SK-N-SH (cell line): ENCODE results near the gene KRTAP5-11. TPM values are rescaled to one million over a fixed set of nuclear protein-coding genes. Genes with fewer than 3 reads are reported as not detected.

Source experiments
- CTCF ChIA-PET: fragments of 300-600, 350-600 bp; formaldehyde crosslinking; extraction: SDS; loops from one replicate; lab custom pipeline; 2021; lab: Yijun Ruan, JAX
- POLR2A ChIA-PET: fragments of 350-600 bp; sonication (Branson Sonifier 250); formaldehyde crosslinking; extraction: SDS; loops from one replicate; lab custom pipeline; 2020; ENCODE audit warnings: antibody characterized with exemption, inconsistent platforms; lab: Yijun Ruan, JAX
- DNase-seq: peaks from one replicate; pipeline ENCODE4 v3.0.0; 2012
- H2AFZ ChIP-seq: fragments of 200-600 bp; sonication (generic); 2 replicates; pipeline ENCODE4 v1.8.1; 2016; ENCODE audit warnings: antibody characterized with exemption, mild to moderate bottlenecking, low read depth
- H3F3A ChIP-seq: fragments of 200-600 bp; sonication (generic); replicated peaks from 2 replicates; pipeline ENCODE3; 2016; ENCODE audit warnings: antibody characterized with exemption, mild to moderate bottlenecking; ENCODE audit not compliant: insufficient read depth
- H3K27ac ChIP-seq, 2 experiments: fragments of 200-500 bp in 1 of 2; fragments of 200-600 bp in 1 of 2; sonication (Bioruptor generic) in 1 of 2; sonication (generic), shearing (Covaris generic) in 1 of 2; 2 replicates each; pipeline versions ENCODE4 v1.5.1 to v1.6.1; 2014 to 2016; ENCODE audit warnings: low read depth in 2 of 2, inconsistent platforms in 1 of 2, low read length in 1 of 2, mild to moderate bottlenecking in 1 of 2, mixed read lengths in 1 of 2
- H3K27me3 ChIP-seq: fragments of 200-600 bp; sonication (generic), shearing (Covaris generic); 2 replicates; pipeline ENCODE4 v1.6.1; 2016; ENCODE audit warnings: mixed run types; ENCODE audit not compliant: insufficient read depth
- H3K36me3 ChIP-seq, 2 experiments: fragments of 200-500 bp in 1 of 2; fragments of 200-600 bp in 1 of 2; sonication (Bioruptor generic) in 1 of 2; sonication (generic) in 1 of 2; replicated peaks in 1 of 2; 2 replicates each; pipeline versions ENCODE3 to v1.5.1; 2014 to 2016; ENCODE audit warnings: low read length in 1 of 2, mild to moderate bottlenecking in 1 of 2; ENCODE audit not compliant: insufficient read depth in 2 of 2, control insufficient read depth in 1 of 2
- H3K4me1 ChIP-seq, 2 experiments: fragments of 200-500 bp in 1 of 2; fragments of 200-600 bp in 1 of 2; sonication (Bioruptor generic) in 1 of 2; sonication (generic), shearing (Covaris generic) in 1 of 2; 2 replicates each; pipeline versions ENCODE4 v1.5.1 to v1.6.1; 2014 to 2016; ENCODE audit warnings: low read depth in 1 of 2, low read length in 1 of 2, mixed run types in 1 of 2; ENCODE audit not compliant: insufficient read depth in 2 of 2, control insufficient read depth in 1 of 2
- H3K4me2 ChIP-seq: fragments of 200-600 bp; sonication (generic), shearing (Covaris generic); 2 replicates; pipeline ENCODE4 v1.6.1; 2017; ENCODE audit warnings: mixed run types
- H3K4me3 ChIP-seq, 2 experiments: fragments of 200-500 bp in 1 of 2; fragments of 200-600 bp in 1 of 2; sonication (Bioruptor generic) in 1 of 2; sonication (generic), shearing (Covaris generic) in 1 of 2; 2 replicates each; pipeline versions ENCODE4 v1.5.1 to v1.8.1; 2014 to 2016; ENCODE audit warnings: low read depth in 2 of 2, inconsistent platforms in 1 of 2, low read length in 1 of 2, mild to moderate bottlenecking in 1 of 2, mixed read lengths in 1 of 2, moderate library complexity in 1 of 2
- H3K79me2 ChIP-seq: fragments of 200-600 bp; sonication (generic); 2 replicates; pipeline ENCODE4 v1.8.1; 2017; ENCODE audit warnings: mild to moderate bottlenecking; ENCODE audit not compliant: insufficient read depth
- H3K9ac ChIP-seq: fragments of 200-600 bp; sonication (generic); 2 replicates; pipeline ENCODE4 v1.6.1; 2017; ENCODE audit warnings: mixed run types
- H3K9me2 ChIP-seq: fragments of 200-600 bp; sonication (generic); 2 replicates; pipeline ENCODE4 v1.6.1; 2017; ENCODE audit warnings: mixed run types
- H3K9me3 ChIP-seq: fragments of 200-600 bp; sonication (generic); 2 replicates; pipeline ENCODE4 v1.6.1; 2017; ENCODE audit warnings: mixed run types, mild to moderate bottlenecking, moderate library complexity
- H4K20me1 ChIP-seq: fragments of 200-600 bp; sonication (generic); 2 replicates; pipeline ENCODE4 v1.6.1; 2017; ENCODE audit warnings: mild to moderate bottlenecking, mixed run types; ENCODE audit not compliant: insufficient read depth
- CHD2 ChIP-seq: fragments of 150-350 bp; IDR thresholded peaks from 2 replicates; pipeline ENCODE4 v1.6.1; 2018; ENCODE audit warnings: low read length; ENCODE audit not compliant: partially characterized antibody
- EZH2phosphoT487 ChIP-seq: fragments of 200-600 bp; sonication (generic); IDR thresholded peaks from 2 replicates; pipeline ENCODE4 v1.6.1; 2017; ENCODE audit warnings: low read depth, mixed run types, mild to moderate bottlenecking, antibody characterized with exemption, moderate library complexity, borderline replicate concordance
- GABPA ChIP-seq: IDR thresholded peaks from 2 replicates; pipeline ENCODE4 v1.4.0; 2012; ENCODE audit warnings: low read depth, mild to moderate bottlenecking
- POLR2AphosphoS5 ChIP-seq: IDR thresholded peaks from 2 replicates; pipeline ENCODE4 v1.6.1; 2012; ENCODE audit warnings: low read depth, low read length
- RAD21 ChIP-seq: IDR thresholded peaks from 2 replicates; pipeline ENCODE4 v1.6.1; 2012; ENCODE audit warnings: mild to moderate bottlenecking, low read length
- RCOR1 ChIP-seq: fragments of 150-350 bp; IDR thresholded peaks from 2 replicates; pipeline ENCODE4 v1.6.1; 2017; ENCODE audit warnings: antibody characterized with exemption, low read length
- RFX5 ChIP-seq: IDR thresholded peaks from 2 replicates; pipeline ENCODE4 v1.6.1; 2012; ENCODE audit warnings: mild to moderate bottlenecking, improper control_type of control experiment, low read length
- RXRA ChIP-seq: IDR thresholded peaks from 2 replicates; pipeline ENCODE4 v1.4.0; 2012; ENCODE audit warnings: low read depth, mild to moderate bottlenecking, borderline replicate concordance
- TEAD4 ChIP-seq: IDR thresholded peaks from 2 replicates; pipeline ENCODE4 v1.4.0; 2012; ENCODE audit warnings: mild to moderate bottlenecking, borderline replicate concordance; ENCODE audit not compliant: insufficient read depth
- YY1 ChIP-seq: IDR thresholded peaks from 2 replicates; pipeline ENCODE4 v1.4.0; 2012; ENCODE audit warnings: low read depth, mild to moderate bottlenecking
- WGBS: methylation state at CpG from one replicate; pipeline ENCODE4 v1.1.6; 2017; ENCODE audit warnings: low lambda C conversion rate; 5-methylcytosine and 5-hydroxymethylcytosine counted together
- polyA plus RNA-seq, 3 experiments: library from polyadenylated mRNA; depleted of rRNA; stranded (reverse); fragments of >200 nt; gene quantifications; 2 replicates each; pipeline ENCODE4 v1.2.3, GENCODE V29; 2012
- TF ChIP-seq, protein P1 (sequence below): fragments of 150-350 bp; IDR thresholded peaks from 2 replicates; pipeline ENCODE4 v1.6.1; 2016; ENCODE audit warnings: mild to moderate bottlenecking, low read depth, low read length
- TF ChIP-seq, protein P2 (sequence below): IDR thresholded peaks from 2 replicates; pipeline ENCODE4 v1.4.0; 2012; ENCODE audit warnings: low read depth, borderline replicate concordance
- TF ChIP-seq, protein P3 (sequence below): IDR thresholded peaks from 2 replicates; pipeline ENCODE4; 2012
- TF ChIP-seq, protein P4 (sequence below): fragments of 200-600 bp; sonication (generic); IDR thresholded peaks from 2 replicates; pipeline ENCODE4 v1.6.1; 2017; ENCODE audit warnings: antibody characterized with exemption, mild to moderate bottlenecking, moderate library complexity
- TF ChIP-seq, protein P5 (sequence below): IDR thresholded peaks from 2 replicates; pipeline ENCODE4 v1.4.0; 2012; ENCODE audit warnings: low read depth, borderline replicate concordance

Gene KRTAP5-11
- polyA plus RNA-seq, 1 of the 3 experiments (the other 2 are of a cell fraction) = not detected

DNA sequence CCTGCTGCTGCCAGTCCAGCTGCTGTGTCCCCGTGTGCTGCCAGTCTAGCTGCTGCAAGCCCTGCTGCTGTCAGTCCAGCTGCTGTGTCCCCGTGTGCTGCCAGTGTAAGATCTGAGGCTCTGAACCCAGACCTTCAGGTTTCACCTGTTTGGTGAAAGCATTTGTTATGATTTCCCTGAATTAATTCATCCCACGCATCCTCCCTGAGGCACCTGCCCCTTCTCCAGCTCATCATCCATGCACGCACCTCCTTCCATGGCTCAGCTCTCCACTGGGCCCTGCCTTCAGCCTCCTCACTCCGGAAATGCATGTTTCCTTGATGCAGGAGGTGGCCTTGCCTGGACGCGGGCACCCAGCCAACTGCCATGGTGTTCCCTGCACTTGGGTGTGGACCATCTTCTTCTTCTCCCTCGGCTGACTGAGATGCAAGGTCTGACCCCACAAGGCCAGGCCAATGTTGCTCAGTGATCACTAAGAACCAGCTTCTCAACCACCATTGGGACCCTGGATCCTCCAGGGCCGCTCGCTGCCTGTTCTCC, 16.5 kb downstream of the KRTAP5-11 start:
- Histone ChIP-seq H3K4me2 (no peak overlapping the region), H3K79me2 (no peaks in the 10 kb centered on the region), H3K4me3 (no peak overlapping the region), H3F3A (no peaks in the 10 kb centered on the region), H3K9me2 (no peaks in the 10 kb centered on the region), H4K20me1 (no peaks in the 10 kb centered on the region), H3K4me1 (peaks cover 0 to 15% of the 10 kb centered on the region in 2 experiments; a peak in 1 of 4 replicates), H2AFZ (no peak overlapping the region), H3K36me3 (no peaks in the 10 kb centered on the region), H3K9ac (no peak overlapping the region), H3K27ac (no peak overlapping the region), H3K9me3 (no peaks in the 10 kb centered on the region), H3K27me3 (no peaks in the 10 kb centered on the region)
- POLR2A ChIA-PET = no interaction called here
- TF ChIP-seq, protein P1, sequence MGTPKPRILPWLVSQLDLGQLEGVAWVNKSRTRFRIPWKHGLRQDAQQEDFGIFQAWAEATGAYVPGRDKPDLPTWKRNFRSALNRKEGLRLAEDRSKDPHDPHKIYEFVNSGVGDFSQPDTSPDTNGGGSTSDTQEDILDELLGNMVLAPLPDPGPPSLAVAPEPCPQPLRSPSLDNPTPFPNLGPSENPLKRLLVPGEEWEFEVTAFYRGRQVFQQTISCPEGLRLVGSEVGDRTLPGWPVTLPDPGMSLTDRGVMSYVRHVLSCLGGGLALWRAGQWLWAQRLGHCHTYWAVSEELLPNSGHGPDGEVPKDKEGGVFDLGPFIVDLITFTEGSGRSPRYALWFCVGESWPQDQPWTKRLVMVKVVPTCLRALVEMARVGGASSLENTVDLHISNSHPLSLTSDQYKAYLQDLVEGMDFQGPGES = no peak
- TF ChIP-seq EZH2phosphoT487 (no peak), RAD21 (no peak), GABPA (no peak), POLR2AphosphoS5 (no peak), RFX5 (no peak), CHD2 (no peak), TEAD4 (no peak), RCOR1 (no peak), RXRA (no peak), YY1 (no peak)
- TF ChIP-seq, protein P2, sequence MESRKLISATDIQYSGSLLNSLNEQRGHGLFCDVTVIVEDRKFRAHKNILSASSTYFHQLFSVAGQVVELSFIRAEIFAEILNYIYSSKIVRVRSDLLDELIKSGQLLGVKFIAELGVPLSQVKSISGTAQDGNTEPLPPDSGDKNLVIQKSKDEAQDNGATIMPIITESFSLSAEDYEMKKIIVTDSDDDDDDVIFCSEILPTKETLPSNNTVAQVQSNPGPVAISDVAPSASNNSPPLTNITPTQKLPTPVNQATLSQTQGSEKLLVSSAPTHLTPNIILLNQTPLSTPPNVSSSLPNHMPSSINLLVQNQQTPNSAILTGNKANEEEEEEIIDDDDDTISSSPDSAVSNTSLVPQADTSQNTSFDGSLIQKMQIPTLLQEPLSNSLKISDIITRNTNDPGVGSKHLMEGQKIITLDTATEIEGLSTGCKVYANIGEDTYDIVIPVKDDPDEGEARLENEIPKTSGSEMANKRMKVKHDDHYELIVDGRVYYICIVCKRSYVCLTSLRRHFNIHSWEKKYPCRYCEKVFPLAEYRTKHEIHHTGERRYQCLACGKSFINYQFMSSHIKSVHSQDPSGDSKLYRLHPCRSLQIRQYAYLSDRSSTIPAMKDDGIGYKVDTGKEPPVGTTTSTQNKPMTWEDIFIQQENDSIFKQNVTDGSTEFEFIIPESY = no peak
- TF ChIP-seq, protein P3, sequence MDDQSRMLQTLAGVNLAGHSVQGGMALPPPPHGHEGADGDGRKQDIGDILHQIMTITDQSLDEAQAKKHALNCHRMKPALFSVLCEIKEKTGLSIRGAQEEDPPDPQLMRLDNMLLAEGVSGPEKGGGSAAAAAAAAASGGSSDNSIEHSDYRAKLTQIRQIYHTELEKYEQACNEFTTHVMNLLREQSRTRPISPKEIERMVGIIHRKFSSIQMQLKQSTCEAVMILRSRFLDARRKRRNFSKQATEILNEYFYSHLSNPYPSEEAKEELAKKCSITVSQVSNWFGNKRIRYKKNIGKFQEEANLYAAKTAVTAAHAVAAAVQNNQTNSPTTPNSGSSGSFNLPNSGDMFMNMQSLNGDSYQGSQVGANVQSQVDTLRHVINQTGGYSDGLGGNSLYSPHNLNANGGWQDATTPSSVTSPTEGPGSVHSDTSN = no peak
- TF ChIP-seq, protein P4, sequence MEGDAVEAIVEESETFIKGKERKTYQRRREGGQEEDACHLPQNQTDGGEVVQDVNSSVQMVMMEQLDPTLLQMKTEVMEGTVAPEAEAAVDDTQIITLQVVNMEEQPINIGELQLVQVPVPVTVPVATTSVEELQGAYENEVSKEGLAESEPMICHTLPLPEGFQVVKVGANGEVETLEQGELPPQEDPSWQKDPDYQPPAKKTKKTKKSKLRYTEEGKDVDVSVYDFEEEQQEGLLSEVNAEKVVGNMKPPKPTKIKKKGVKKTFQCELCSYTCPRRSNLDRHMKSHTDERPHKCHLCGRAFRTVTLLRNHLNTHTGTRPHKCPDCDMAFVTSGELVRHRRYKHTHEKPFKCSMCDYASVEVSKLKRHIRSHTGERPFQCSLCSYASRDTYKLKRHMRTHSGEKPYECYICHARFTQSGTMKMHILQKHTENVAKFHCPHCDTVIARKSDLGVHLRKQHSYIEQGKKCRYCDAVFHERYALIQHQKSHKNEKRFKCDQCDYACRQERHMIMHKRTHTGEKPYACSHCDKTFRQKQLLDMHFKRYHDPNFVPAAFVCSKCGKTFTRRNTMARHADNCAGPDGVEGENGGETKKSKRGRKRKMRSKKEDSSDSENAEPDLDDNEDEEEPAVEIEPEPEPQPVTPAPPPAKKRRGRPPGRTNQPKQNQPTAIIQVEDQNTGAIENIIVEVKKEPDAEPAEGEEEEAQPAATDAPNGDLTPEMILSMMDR = no peak
- TF ChIP-seq, protein P5, sequence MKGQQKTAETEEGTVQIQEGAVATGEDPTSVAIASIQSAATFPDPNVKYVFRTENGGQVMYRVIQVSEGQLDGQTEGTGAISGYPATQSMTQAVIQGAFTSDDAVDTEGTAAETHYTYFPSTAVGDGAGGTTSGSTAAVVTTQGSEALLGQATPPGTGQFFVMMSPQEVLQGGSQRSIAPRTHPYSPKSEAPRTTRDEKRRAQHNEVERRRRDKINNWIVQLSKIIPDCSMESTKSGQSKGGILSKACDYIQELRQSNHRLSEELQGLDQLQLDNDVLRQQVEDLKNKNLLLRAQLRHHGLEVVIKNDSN = no peak
- CTCF ChIA-PET = interaction anchor here (1.8 to 4.6 kb wide), 2 partner anchors 15 to 479 kb away, joined by 3 to 35 read pairs; no protein-coding TSS in a partner anchor
- WGBS = 63% methylated on average over 8 of the region's 10 CpGs
- no peak for DNase-seq
